ENCODE results near the gene DNAAF3.
A peak's percentile ranks its signal among the peaks of the same experiment; 100 is the strongest.

Gene DNAAF3

GRCh38 chr19:55186080-55186479 lies 19.7 kb upstream of the DNAAF3 start:
- TF ChIP-seq CTCF (IDR thresholded peaks at IDR 0.05; ENCODE audit: extremely low read depth, missing control alignments): no peak
- DNase-seq (ENCODE audit: low spot score): no peak

- no peak for DNase-seq (ENCODE audit: low spot score)
- no peak for TF ChIP-seq CTCF (IDR thresholded peaks at IDR 0.05; ENCODE audit: extremely low read depth, missing control alignments)
Measured at GRCh38 chr19:55181740-55182139, 15.3 kb upstream of the DNAAF3 start.

GRCh38 chr19:55179606-55180484 lies 13.4 kb upstream of the DNAAF3 start, which contains the start of gene SYT5:
Gene SYT5 (minus strand): TSS chr19:55180289. CDS start chr19:55179041, 1,248 bp downstream.
- TF ChIP-seq CTCF (IDR thresholded peaks at IDR 0.05; ENCODE audit: extremely low read depth, missing control alignments): no peak
- peak; percentile 86 for DNase-seq (ENCODE audit: low spot score)

- TF ChIP-seq CTCF (IDR thresholded peaks at IDR 0.05; ENCODE audit: extremely low read depth, missing control alignments): no peak
Measured at GRCh38 chr19:55178781-55179599, 12.6 kb upstream of the DNAAF3 start.

GRCh38 chr19:55176076-55176475 lies 9.7 kb upstream of the DNAAF3 start:
- no peak for TF ChIP-seq CTCF (IDR thresholded peaks at IDR 0.05; ENCODE audit: extremely low read depth, missing control alignments)
- DNase-seq (ENCODE audit: low spot score): no peak

More at GRCh38 chr19:55178781-55179599, 12.6 kb upstream of the DNAAF3 start:
- DNase-seq (ENCODE audit: low spot score): peak; percentile 96

- DNase-seq (ENCODE audit: low spot score): no peak
- no peak for TF ChIP-seq CTCF (IDR thresholded peaks at IDR 0.05; ENCODE audit: extremely low read depth, missing control alignments)
Measured at GRCh38 chr19:55175117-55175867, 8.9 kb upstream of the DNAAF3 start.
